Right lobe of liver (tissue), 6 donors: Measurements from ENCODE around the gene CD200R1L. TPM values are rescaled to one million over a fixed set of nuclear protein-coding genes. Genes with fewer than 3 reads are reported as not detected.

Experiments used
- ATAC-seq, 4 donors: fragments of 200-7000 bp; cut with Tn5 transposase; one replicate each; pipeline ENCODE4 v1.9.1; 2020; ENCODE audit warnings: mild to moderate bottlenecking in 4 of 4, moderate library complexity in 4 of 4
- DNase-seq, 3 donors: peaks; one replicate each; pipeline ENCODE4 v3.0.0-alpha.2; 2020
- H3K27ac ChIP-seq, 3 donors: fragments of 200-600 bp; one replicate each; pipeline ENCODE4 v1.8.0; 2022
- H3K27me3 ChIP-seq, 2 donors: fragments of 200-600 bp; one replicate each; pipeline ENCODE4 v1.8.0; 2022
- H3K36me3 ChIP-seq, 4 donors: fragments of 200-600 bp; sonication (generic) in 1 of 4; one replicate each; pipeline versions ENCODE4 v1.5.1 to v1.8.0; 2017 to 2022; ENCODE audit warnings: control low read depth in 1 of 4
- H3K4me1 ChIP-seq, 4 donors: fragments of 200-600 bp; sonication (generic) in 1 of 4; one replicate each; pipeline versions ENCODE4 v1.5.1 to v1.8.0; 2017 to 2022; ENCODE audit warnings: control low read depth in 1 of 4
- H3K4me3 ChIP-seq, 3 donors: fragments of 200-600 bp; one replicate each; pipeline ENCODE4 v1.8.0; 2022
- H3K9me3 ChIP-seq, 4 donors: fragments of 200-600 bp; sonication (generic) in 1 of 4; one replicate each; pipeline versions ENCODE4 v1.5.1 to v1.8.0; 2017 to 2022; ENCODE audit warnings: control low read depth in 1 of 4
- CTCF ChIP-seq, 4 donors: fragments of 200-600 bp in 3 of 4; fragments of 450-650 bp in 1 of 4; IDR thresholded peaks; one replicate each; pipeline versions ENCODE4 v1.5.1 to v1.8.0; 2016 to 2022; ENCODE audit warnings: antibody characterized with exemption in 4 of 4, mild to moderate bottlenecking in 2 of 4
- POLR2A ChIP-seq: fragments of 450-650 bp; IDR thresholded peaks from one replicate; pipeline ENCODE4 v1.6.1; 2017; ENCODE audit warnings: antibody characterized with exemption, mild to moderate bottlenecking
- WGBS: methylation state at CpG from one replicate; pipeline ENCODE4 v1.1.6; 2018; ENCODE audit warnings: low coverage, low lambda C conversion rate; ENCODE audit not compliant: insufficient coverage; ENCODE audit errors: missing lambda C conversion rate; 5-methylcytosine and 5-hydroxymethylcytosine counted together
- intact Hi-C, 2 donors: fragments of 100-400 bp; cut with DNase I; formaldehyde crosslinking; loops; one replicate each; pipeline versions ENCODE4 v1.11.2 to v1.14.1; 2022
- total RNA-seq, 6 experiments: library from RNA; depleted of rRNA in 2 of 6; stranded (reverse); fragments of >200 nt in 2 of 6; fragmentation: NEBNext Ultra II Directional in 3 of 6; extraction: Animal tissue kit (Norgen Biotek cat#: 25700) in 3 of 6; gene quantifications; one replicate each; pipeline versions ENCODE4 v1.1.0 to v1.2.4, GENCODE V29; 2016 to 2023
- donor health status: DM: no; HTN: yes; CAD: no.
- donor health status: DM: no; HTN: no; CAD: no.
- donor health status: DM: no; HTN: no; CAD: no.
- donor health status: DM: no; HTN: yes; CAD: no.
- donor health status: DM: no; HTN: yes; CAD: no.

The CD200R1L gene
- total RNA-seq, 6 experiments from 2014 or later, result not detected

- 33% methylated on average over 2 of the region's 2 CpGs for WGBS
- no peak for ATAC-seq
- intact Hi-C loops, result no loop called here
These were observed 70.7 kb downstream of the CD200R1L start for GRCh38 chr3:112776000-112776399.

GRCh38 chr3:112775011-112775742 is 71.5 kb downstream of the CD200R1L start:
- DNase-seq, result no peak
- 50% methylated on average over 4 of the region's 4 CpGs for WGBS
- Histone ChIP-seq H3K4me1 (no peaks in the 10 kb centered on the region), H3K36me3 (no peaks in the 10 kb centered on the region), H3K27ac (no peak overlapping the region), H3K9me3 (no peaks in the 10 kb centered on the region), H3K27me3 (no peaks in the 10 kb centered on the region), H3K4me3 (no peak overlapping the region)
- intact Hi-C loops, result no loop called here
- TF ChIP-seq POLR2A (no peak), CTCF (IDR thresholded peaks at IDR 0.05) (no peak)
- ATAC-seq, result peak in 1 of 4 donors; percentile 22

More at GRCh38 chr3:112776000-112776399, 70.7 kb downstream of the CD200R1L start:
- no peak for TF ChIP-seq POLR2A
- no peak for TF ChIP-seq CTCF (IDR thresholded peaks at IDR 0.05)
- Histone ChIP-seq H3K4me1 (no peaks in the 10 kb centered on the region), H3K27me3 (no peaks in the 10 kb centered on the region), H3K4me3 (no peak overlapping the region), H3K9me3 (no peaks in the 10 kb centered on the region), H3K27ac (no peak overlapping the region), H3K36me3 (no peaks in the 10 kb centered on the region)
- no peak for DNase-seq

DNA sequence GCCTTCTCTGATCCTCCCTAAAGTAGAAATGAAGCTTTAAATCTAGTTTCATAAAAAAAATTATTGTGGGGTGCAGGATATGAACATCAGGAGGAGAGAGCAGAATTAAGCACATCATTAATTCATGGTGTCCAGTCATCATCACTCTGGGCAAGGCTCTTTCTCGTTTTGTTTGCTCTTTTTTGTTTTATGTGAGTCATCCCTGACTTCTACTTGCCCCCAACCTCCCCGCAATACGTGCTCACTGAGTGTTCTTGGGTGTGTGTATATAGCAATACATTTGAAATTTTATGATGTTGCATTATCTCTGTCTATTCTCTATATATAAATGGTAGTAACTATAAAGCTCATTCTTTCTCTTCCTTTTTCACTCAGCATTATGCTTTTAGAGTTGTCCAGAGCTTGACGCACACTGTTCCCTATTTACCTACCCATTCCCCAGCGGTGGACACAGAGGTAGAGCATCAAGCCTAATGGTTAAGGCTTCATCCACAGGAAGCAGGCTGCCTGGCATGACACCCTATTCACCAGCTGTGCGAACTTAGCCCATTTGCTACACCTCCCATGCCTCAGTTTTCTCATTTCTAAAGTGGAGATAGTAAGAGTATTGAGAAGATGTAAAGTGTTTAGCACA is 72.3 kb downstream of the CD200R1L start:
- Histone ChIP-seq H3K4me3 (no peak overlapping the region), H3K27me3 (no peaks in the 10 kb centered on the region), H3K4me1 (no peaks in the 10 kb centered on the region), H3K9me3 (no peaks in the 10 kb centered on the region), H3K36me3 (no peaks in the 10 kb centered on the region), H3K27ac (no peak overlapping the region)
- no peak for ATAC-seq
- intact Hi-C loops, result no loop called here
- DNase-seq, result no peak
- TF ChIP-seq POLR2A (no peak), CTCF (IDR thresholded peaks at IDR 0.05) (no peak)
- WGBS, result 41% methylated on average over 5 of the region's 6 CpGs

DNA sequence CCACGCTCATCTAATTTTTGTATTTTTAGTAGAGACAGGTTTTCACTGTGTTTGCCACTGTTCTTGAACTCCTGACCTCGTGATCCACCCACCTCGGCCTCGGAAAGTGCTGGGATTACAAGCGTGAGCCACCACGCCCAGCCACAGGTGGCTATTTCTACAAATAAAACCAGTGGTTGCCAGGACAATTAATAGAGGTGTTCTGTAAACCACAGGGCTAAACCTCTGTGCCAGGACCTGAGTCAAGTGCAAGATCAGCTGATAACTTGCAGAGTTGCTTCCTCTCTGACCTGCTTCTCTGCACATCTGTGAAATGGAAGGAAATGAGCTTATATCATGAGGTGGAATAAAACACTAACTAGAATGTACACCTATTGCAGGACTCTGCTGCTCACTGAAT is 72.8 kb downstream of the CD200R1L start:
- Histone ChIP-seq H3K27ac (no peak overlapping the region), H3K4me1 (no peaks in the 10 kb centered on the region), H3K27me3 (no peaks in the 10 kb centered on the region), H3K9me3 (no peaks in the 10 kb centered on the region), H3K36me3 (no peaks in the 10 kb centered on the region), H3K4me3 (no peak overlapping the region)
- no peak for DNase-seq
- TF ChIP-seq CTCF (IDR thresholded peaks at IDR 0.05) (no peak), POLR2A (no peak)
- peak in 2 of 4 donors; percentile 35 to 39 for ATAC-seq
- 46% methylated on average over 6 of the region's 6 CpGs for WGBS
- intact Hi-C loops, result no loop called here
